IMR-90 (cell line): Measurements from ENCODE around the gene EXD1.

Experiments used
- BHLHE40 ChIP-seq: fragments of 150-350 bp; IDR thresholded peaks from 2 replicates; pipeline ENCODE4 v1.6.1; 2016; ENCODE audit warnings: mild to moderate bottlenecking, low read depth, low read length
- CEBPB ChIP-seq: IDR thresholded peaks from 2 replicates; pipeline ENCODE4 v1.6.1; 2012; ENCODE audit warnings: low read depth, low read length, improper control_type of control experiment
- CTCF ChIP-seq: conservative IDR thresholded peaks from 2 replicates; pipeline ENCODE4 v1.5.1; 2012; ENCODE audit warnings: mild to moderate bottlenecking, low read depth, low read length, improper control_type of control experiment
- FOS ChIP-seq: fragments of 150-350 bp; IDR thresholded peaks from 2 replicates; pipeline ENCODE4 v1.6.1; 2016; ENCODE audit warnings: low read depth, low read length
- MAFK ChIP-seq: IDR thresholded peaks from 2 replicates; pipeline ENCODE4 v1.6.1; 2012; ENCODE audit warnings: low read depth, low read length, improper control_type of control experiment
- MAZ ChIP-seq: IDR thresholded peaks from 2 replicates; pipeline ENCODE4 v1.6.1; 2012; ENCODE audit warnings: low read depth, mild to moderate bottlenecking, low read length, improper control_type of control experiment, moderate library complexity, borderline replicate concordance
- MXI1 ChIP-seq: IDR thresholded peaks from 2 replicates; pipeline ENCODE4 v1.6.1; 2012; ENCODE audit warnings: low read depth, mild to moderate bottlenecking, low read length, moderate library complexity, borderline replicate concordance
- NFE2L2 ChIP-seq: fragments of 150-350 bp; IDR thresholded peaks from 2 replicates; pipeline ENCODE4 v1.6.1; 2016; ENCODE audit warnings: low read depth, mild to moderate bottlenecking, low read length
- POLR2A ChIP-seq: IDR thresholded peaks from 2 replicates; pipeline ENCODE4 v1.6.1; 2012; ENCODE audit warnings: mild to moderate bottlenecking, low read depth, low read length
- RAD21 ChIP-seq: IDR thresholded peaks from 2 replicates; pipeline ENCODE4 v1.6.1; 2012; ENCODE audit warnings: low read length, improper control_type of control experiment
- RFX5 ChIP-seq: IDR thresholded peaks from 2 replicates; pipeline ENCODE4 v1.8.0; 2012; ENCODE audit warnings: low read depth, mild to moderate bottlenecking, low read length, moderate library complexity
- SMC3 ChIP-seq: fragments of 150-350 bp; IDR thresholded peaks from 2 replicates; pipeline ENCODE4 v1.6.1; 2016; ENCODE audit warnings: low read depth, mild to moderate bottlenecking, antibody characterized with exemption, low read length, moderate library complexity
- USF2 ChIP-seq: fragments of 150-350 bp; IDR thresholded peaks from 2 replicates; pipeline ENCODE4 v1.6.1; 2017; ENCODE audit warnings: mild to moderate bottlenecking, antibody characterized with exemption, low read length, low read depth
- TF ChIP-seq, protein P1 (sequence below): fragments of 150-350 bp; IDR thresholded peaks from 2 replicates; pipeline ENCODE4 v1.6.1; 2016; ENCODE audit warnings: low read depth, mild to moderate bottlenecking, low read length, moderate library complexity, borderline replicate concordance

DNA sequence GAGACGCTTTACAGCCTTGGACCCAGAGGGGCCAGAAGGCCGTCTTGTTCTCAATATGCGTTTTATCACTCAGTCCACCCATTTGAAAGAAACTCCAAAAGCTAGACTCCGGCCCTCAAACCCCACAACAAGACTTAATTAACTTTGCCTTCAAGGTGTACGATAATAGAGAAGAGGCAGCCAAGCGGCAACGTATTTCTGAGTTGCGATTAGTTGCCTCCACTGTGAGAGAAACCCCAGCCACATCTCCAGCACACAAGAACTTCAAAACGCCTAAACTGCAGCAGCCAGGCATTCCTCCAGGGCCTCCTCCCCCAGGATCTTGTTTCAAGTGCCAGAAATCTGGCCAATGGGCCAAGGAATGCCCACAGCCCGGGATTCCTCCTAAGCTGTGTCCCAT, 97.1 kb downstream of the EXD1 start:
- TF ChIP-seq POLR2A (no peak), BHLHE40 (no peak), MXI1 (no peak), CTCF (no peak), SMC3 (no peak), RAD21 (no peak), CEBPB (no peak), RFX5 (no peak), USF2 (no peak), FOS (no peak), NFE2L2 (no peak), MAZ (no peak), MAFK (no peak)
- TF ChIP-seq, protein P1, sequence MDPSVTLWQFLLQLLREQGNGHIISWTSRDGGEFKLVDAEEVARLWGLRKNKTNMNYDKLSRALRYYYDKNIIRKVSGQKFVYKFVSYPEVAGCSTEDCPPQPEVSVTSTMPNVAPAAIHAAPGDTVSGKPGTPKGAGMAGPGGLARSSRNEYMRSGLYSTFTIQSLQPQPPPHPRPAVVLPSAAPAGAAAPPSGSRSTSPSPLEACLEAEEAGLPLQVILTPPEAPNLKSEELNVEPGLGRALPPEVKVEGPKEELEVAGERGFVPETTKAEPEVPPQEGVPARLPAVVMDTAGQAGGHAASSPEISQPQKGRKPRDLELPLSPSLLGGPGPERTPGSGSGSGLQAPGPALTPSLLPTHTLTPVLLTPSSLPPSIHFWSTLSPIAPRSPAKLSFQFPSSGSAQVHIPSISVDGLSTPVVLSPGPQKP = no peak
